Activated effector memory CD4-positive, alpha-beta T cell treated with Interleukin-2 at 50 U/mL for 16 hours (primary cell): Measurements from ENCODE around the gene CCDC57.
"Not testable (repeated sequence)": the region's sequence is repeated elsewhere in the genome, so short reads cannot be mapped to it uniquely, and the experiment has no call there.

Source experiments
- DNase-seq: peaks from one replicate; pipeline ENCODE4 v3.0.0-alpha.2; 2020

Gene CCDC57

GRCh38 chr17:82151106-82151957 lies 61.3 kb downstream of the CCDC57 start:
- DNase-seq: no peak

GRCh38 chr17:82149401-82150099 lies 63.1 kb downstream of the CCDC57 start:
- no peak for DNase-seq

- no peak for DNase-seq
Measured at GRCh38 chr17:82148997-82149396, 63.6 kb downstream of the CCDC57 start.

- DNase-seq: no peak
Measured at GRCh38 chr17:82148011-82148410, 64.6 kb downstream of the CCDC57 start.

- DNase-seq: no peak
Measured at GRCh38 chr17:82146663-82147654, 65.7 kb downstream of the CCDC57 start.

GRCh38 chr17:82145550-82146155 lies 67.0 kb downstream of the CCDC57 start:
- no peak for DNase-seq

GRCh38 chr17:82143333-82143732 lies 69.3 kb downstream of the CCDC57 start:
- DNase-seq: no peak

- DNase-seq: not testable (repeated sequence)
Measured at GRCh38 chr17:82139961-82140360, 72.7 kb downstream of the CCDC57 start.

- no peak for DNase-seq
Measured at GRCh38 chr17:82138511-82138992, 74.1 kb downstream of the CCDC57 start.

- no peak for DNase-seq
Measured at GRCh38 chr17:82134101-82134500, 78.5 kb downstream of the CCDC57 start.

GRCh38 chr17:82133166-82133953 lies 79.3 kb downstream of the CCDC57 start:
- not testable (repeated sequence) for DNase-seq

- DNase-seq: no peak
Measured at GRCh38 chr17:82129095-82129494, 83.5 kb downstream of the CCDC57 start.

GRCh38 chr17:82128287-82128686 lies 84.4 kb downstream of the CCDC57 start:
- no peak for DNase-seq

- no peak for DNase-seq
Measured at GRCh38 chr17:82127704-82128103, 84.9 kb downstream of the CCDC57 start.

- no peak for DNase-seq
Measured at GRCh38 chr17:82127315-82127595, 85.4 kb downstream of the CCDC57 start.

GRCh38 chr17:82126556-82127314 lies 85.9 kb downstream of the CCDC57 start:
- DNase-seq: peak; percentile 77

GRCh38 chr17:82124101-82124500 lies 88.5 kb downstream of the CCDC57 start:
- no peak for DNase-seq

- no peak for DNase-seq
Measured at GRCh38 chr17:82121660-82122629, 90.7 kb downstream of the CCDC57 start.

GRCh38 chr17:82121246-82121645 lies 91.4 kb downstream of the CCDC57 start:
- no peak for DNase-seq

- no peak for DNase-seq
Measured at GRCh38 chr17:82120148-82120547, 92.5 kb downstream of the CCDC57 start.
